HEK293 (cell line): Measurements from ENCODE around the gene PRSS33.

Source experiments
- ELK4 ChIP-seq: IDR thresholded peaks from 2 replicates; pipeline ENCODE4 v1.6.1; 2011; ENCODE audit warnings: mild to moderate bottlenecking, low read depth, low read length, borderline replicate concordance
- GLIS2 ChIP-seq: fragments of 450-650 bp; formaldehyde crosslinking; IDR thresholded peaks from 2 replicates; pipeline ENCODE4 v1.5.1; 2016; ENCODE audit warnings: missing biosample characterization, missing genetic modification characterization
- HIC1 ChIP-seq: fragments of 450-650 bp; formaldehyde crosslinking; IDR thresholded peaks from 2 replicates; pipeline ENCODE4 v1.5.1; 2016; ENCODE audit warnings: missing biosample characterization, missing genetic modification characterization
- INSM2 ChIP-seq: fragments of 450-650 bp; formaldehyde crosslinking; IDR thresholded peaks from 2 replicates; pipeline ENCODE4 v1.5.1; 2016; ENCODE audit warnings: missing biosample characterization, missing genetic modification characterization
- KLF16 ChIP-seq: fragments of 450-650 bp; formaldehyde crosslinking; IDR thresholded peaks from 2 replicates; pipeline ENCODE4 v1.5.1; 2017; ENCODE audit warnings: missing biosample characterization, missing genetic modification characterization
- SETDB1 ChIP-seq: IDR thresholded peaks from one replicate; pipeline ENCODE4 v1.6.1; 2017; ENCODE audit warnings: mild to moderate bottlenecking, low read length, moderate library complexity, mixed read lengths; ENCODE audit not compliant: insufficient read length
- SP2 ChIP-seq: fragments of 450-650 bp; formaldehyde crosslinking; IDR thresholded peaks from 2 replicates; pipeline ENCODE4 v1.5.1; 2016; ENCODE audit warnings: missing biosample characterization, missing genetic modification characterization
- SP7 ChIP-seq: fragments of 450-650 bp; formaldehyde crosslinking; IDR thresholded peaks from 2 replicates; pipeline ENCODE4 v1.5.1; 2016; ENCODE audit warnings: missing biosample characterization, missing genetic modification characterization
- TRIM28 ChIP-seq: IDR thresholded peaks from 2 replicates; pipeline ENCODE4 v1.6.1; 2011; ENCODE audit warnings: low read length, control low read depth, borderline replicate concordance
- TSHZ1 ChIP-seq: fragments of 450-650 bp; formaldehyde crosslinking; IDR thresholded peaks from 2 replicates; pipeline ENCODE4 v1.5.1; 2016; ENCODE audit warnings: missing biosample characterization, missing genetic modification characterization, borderline replicate concordance
- YY1 ChIP-seq: fragments of 450-650 bp; formaldehyde crosslinking; IDR thresholded peaks from 2 replicates; pipeline ENCODE4 v1.5.1; 2018; ENCODE audit warnings: missing biosample characterization, missing genetic modification characterization
- ZBTB10 ChIP-seq: fragments of 450-650 bp; formaldehyde crosslinking; IDR thresholded peaks from 2 replicates; pipeline ENCODE4 v1.5.1; 2016; ENCODE audit warnings: missing biosample characterization, missing genetic modification characterization
- ZBTB7A ChIP-seq: fragments of 450-650 bp; formaldehyde crosslinking; IDR thresholded peaks from 2 replicates; pipeline ENCODE4 v1.5.1; 2016; ENCODE audit warnings: low read depth, missing biosample characterization, missing genetic modification characterization
- ZNF140 ChIP-seq: fragments of 450-650 bp; formaldehyde crosslinking; IDR thresholded peaks from 2 replicates; pipeline ENCODE4 v1.5.1; 2016; ENCODE audit warnings: missing biosample characterization, missing genetic modification characterization
- ZNF214 ChIP-seq: fragments of 450-650 bp; formaldehyde crosslinking; IDR thresholded peaks from 2 replicates; pipeline ENCODE4 v1.5.1; 2017; ENCODE audit warnings: missing biosample characterization, mild to moderate bottlenecking, missing genetic modification characterization, borderline replicate concordance
- ZNF223 ChIP-seq: fragments of 450-650 bp; formaldehyde crosslinking; IDR thresholded peaks from 2 replicates; pipeline ENCODE4 v1.5.1; 2016; ENCODE audit warnings: missing biosample characterization, missing genetic modification characterization
- ZNF324 ChIP-seq: fragments of 450-650 bp; formaldehyde crosslinking; IDR thresholded peaks from 2 replicates; pipeline ENCODE4 v1.5.1; 2016; ENCODE audit warnings: missing biosample characterization, missing genetic modification characterization
- ZNF398 ChIP-seq: fragments of 450-650 bp; formaldehyde crosslinking; IDR thresholded peaks from 2 replicates; pipeline ENCODE4 v1.5.1; 2017; ENCODE audit warnings: missing biosample characterization, missing genetic modification characterization
- ZNF501 ChIP-seq: fragments of 450-650 bp; formaldehyde crosslinking; IDR thresholded peaks from 2 replicates; pipeline ENCODE4 v1.5.1; 2016; ENCODE audit warnings: missing biosample characterization, missing genetic modification characterization
- ZNF529 ChIP-seq: fragments of 450-650 bp; formaldehyde crosslinking; IDR thresholded peaks from 2 replicates; pipeline ENCODE4 v1.5.1; 2017; ENCODE audit warnings: missing genetic modification characterization, missing biosample characterization; ENCODE audit not compliant: insufficient replicate concordance
- ZNF561 ChIP-seq: fragments of 450-650 bp; IDR thresholded peaks from 2 replicates; pipeline ENCODE4 v1.5.1; 2018; ENCODE audit warnings: missing biosample characterization, missing genetic modification characterization, borderline replicate concordance
- ZNF600 ChIP-seq: fragments of 450-650 bp; formaldehyde crosslinking; IDR thresholded peaks from 2 replicates; pipeline ENCODE4 v1.5.1; 2016; ENCODE audit warnings: missing biosample characterization, missing genetic modification characterization
- ZNF747 ChIP-seq: fragments of 450-650 bp; formaldehyde crosslinking; IDR thresholded peaks from 2 replicates; pipeline ENCODE4 v1.5.1; 2016; ENCODE audit warnings: missing biosample characterization, missing genetic modification characterization
- ZNF76 ChIP-seq: fragments of 450-650 bp; formaldehyde crosslinking; IDR thresholded peaks from 2 replicates; pipeline ENCODE4; 2016; ENCODE audit warnings: low read depth, missing biosample characterization, missing genetic modification characterization, borderline replicate concordance
- ZNF792 ChIP-seq: fragments of 450-650 bp; formaldehyde crosslinking; IDR thresholded peaks from 2 replicates; pipeline ENCODE4 v1.5.1; 2016; ENCODE audit warnings: missing biosample characterization, missing genetic modification characterization
- ZNF843 ChIP-seq: fragments of 450-650 bp; formaldehyde crosslinking; IDR thresholded peaks from 2 replicates; pipeline ENCODE4 v1.5.1; 2016; ENCODE audit warnings: missing biosample characterization, missing genetic modification characterization
- ZSCAN16 ChIP-seq: fragments of 450-650 bp; formaldehyde crosslinking; IDR thresholded peaks from 2 replicates; pipeline ENCODE4 v1.5.1; 2016; ENCODE audit warnings: missing biosample characterization, missing genetic modification characterization

The PRSS33 gene

GRCh38 chr16:2777231-2777902, 10.0 kb downstream of the PRSS33 start, which contains the start of gene ELOB (continued):
- TF ChIP-seq ELK4 (no peak), ZNF600 (peak; percentile 94), TRIM28 (no peak), ZNF324 (tag by site-specific recombination) (peak; percentile 72; the same call in 1 of the 2 replicates), ZNF792 (tag by site-specific recombination) (no peak), ZBTB10 (tag by site-specific recombination) (peak; percentile 76), SP7 (tag by site-specific recombination) (peak; percentile 61), ZNF747 (tag by site-specific recombination) (no peak), ZNF76 (tag by site-specific recombination) (peak; percentile 87), ZNF398 (no peak), ZNF223 (tag by site-specific recombination) (no peak), GLIS2 (tag by site-specific recombination) (peak; percentile 47; the same call in 1 of the 2 replicates), ZNF843 (tag by site-specific recombination) (no peak), ZBTB7A (tag by site-specific recombination) (peak; percentile 94), HIC1 (tag by site-specific recombination) (peak; percentile 12; the same call in 1 of the 2 replicates), YY1 (tag by site-specific recombination) (peak; percentile 98; the same call in 1 of the 2 replicates), ZNF561 (tag by site-specific recombination) (0 out of 2 replicates have a peak, but pooled peaks have one; percentile 67), INSM2 (tag by site-specific recombination) (no peak), ZNF214 (tag by site-specific recombination) (no peak), SETDB1 (no peak), ZSCAN16 (tag by site-specific recombination) (no peak), SP2 (tag by site-specific recombination) (peak; percentile 55), KLF16 (tag by site-specific recombination) (peak; percentile 76), ZNF529 (tag by site-specific recombination) (no peak), ZNF501 (tag by site-specific recombination) (peak; percentile 34; the same call in 1 of the 2 replicates), ZNF140 (tag by site-specific recombination) (no peak), TSHZ1 (tag by site-specific recombination) (no peak)
